ENCODE data around the gene CYTH4. TPM values are rescaled to one million over a fixed set of nuclear protein-coding genes. Genes with fewer than 3 reads are reported as not detected.
"Not testable (repeated sequence)": the region's sequence is repeated elsewhere in the genome, so short reads cannot be mapped to it uniquely, and the experiment has no call there.

CYTH4 gene, protein sequence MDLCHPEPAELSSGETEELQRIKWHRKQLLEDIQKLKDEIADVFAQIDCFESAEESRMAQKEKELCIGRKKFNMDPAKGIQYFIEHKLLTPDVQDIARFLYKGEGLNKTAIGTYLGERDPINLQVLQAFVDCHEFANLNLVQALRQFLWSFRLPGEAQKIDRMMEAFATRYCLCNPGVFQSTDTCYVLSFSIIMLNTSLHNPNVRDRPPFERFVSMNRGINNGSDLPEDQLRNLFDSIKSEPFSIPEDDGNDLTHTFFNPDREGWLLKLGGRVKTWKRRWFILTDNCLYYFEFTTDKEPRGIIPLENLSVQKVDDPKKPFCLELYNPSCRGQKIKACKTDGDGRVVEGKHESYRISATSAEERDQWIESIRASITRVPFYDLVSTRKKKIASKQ
- 1 to 10 TPM; 3.0 to 7.4 TPM for total RNA-seq

DNA sequence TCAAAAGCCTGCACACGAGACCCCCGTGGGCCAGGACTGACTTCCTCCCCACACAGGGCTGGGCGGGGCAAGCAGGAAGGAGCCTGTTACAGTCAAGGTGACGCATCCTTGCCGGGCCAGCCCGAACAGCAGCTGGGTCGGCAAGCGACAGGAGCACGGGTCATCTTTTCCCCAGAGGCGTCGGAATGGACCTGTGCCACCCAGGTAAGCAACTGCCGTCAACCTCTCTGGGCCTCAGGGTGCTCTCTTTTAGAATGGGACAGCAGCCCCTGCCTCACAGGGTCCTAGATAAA lies at the start of gene CYTH4:
CYTH4 (plus strand) TSS at position 124 of the 293 bp plus-strand sequence; CDS start at position 186, 62 bp downstream.
- Histone ChIP-seq H3K36me3 (no peaks in the 10 kb centered on the region), H3K9me3 (no peaks in the 10 kb centered on the region), H3K4me3 (peak within 1 kb of the TSS; percentile 35), H3K9ac (ENCODE audit: low read depth in 2 of 2, low read length in 2 of 2) (peak within 1 kb of the TSS; percentile 68 to 69), H3K27me3 (no peaks in the 10 kb centered on the region), H3K27ac (peak within 1 kb of the TSS; percentile 63), H3K4me1 (no peaks in the 10 kb centered on the region)
- peak; percentile 55 for DNase-seq
- intact Hi-C loops (cut with DNase I), result no loop called here
- TF ChIP-seq, protein P1, sequence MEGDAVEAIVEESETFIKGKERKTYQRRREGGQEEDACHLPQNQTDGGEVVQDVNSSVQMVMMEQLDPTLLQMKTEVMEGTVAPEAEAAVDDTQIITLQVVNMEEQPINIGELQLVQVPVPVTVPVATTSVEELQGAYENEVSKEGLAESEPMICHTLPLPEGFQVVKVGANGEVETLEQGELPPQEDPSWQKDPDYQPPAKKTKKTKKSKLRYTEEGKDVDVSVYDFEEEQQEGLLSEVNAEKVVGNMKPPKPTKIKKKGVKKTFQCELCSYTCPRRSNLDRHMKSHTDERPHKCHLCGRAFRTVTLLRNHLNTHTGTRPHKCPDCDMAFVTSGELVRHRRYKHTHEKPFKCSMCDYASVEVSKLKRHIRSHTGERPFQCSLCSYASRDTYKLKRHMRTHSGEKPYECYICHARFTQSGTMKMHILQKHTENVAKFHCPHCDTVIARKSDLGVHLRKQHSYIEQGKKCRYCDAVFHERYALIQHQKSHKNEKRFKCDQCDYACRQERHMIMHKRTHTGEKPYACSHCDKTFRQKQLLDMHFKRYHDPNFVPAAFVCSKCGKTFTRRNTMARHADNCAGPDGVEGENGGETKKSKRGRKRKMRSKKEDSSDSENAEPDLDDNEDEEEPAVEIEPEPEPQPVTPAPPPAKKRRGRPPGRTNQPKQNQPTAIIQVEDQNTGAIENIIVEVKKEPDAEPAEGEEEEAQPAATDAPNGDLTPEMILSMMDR (IDR thresholded peaks at IDR 0.05), result no peak

DNA sequence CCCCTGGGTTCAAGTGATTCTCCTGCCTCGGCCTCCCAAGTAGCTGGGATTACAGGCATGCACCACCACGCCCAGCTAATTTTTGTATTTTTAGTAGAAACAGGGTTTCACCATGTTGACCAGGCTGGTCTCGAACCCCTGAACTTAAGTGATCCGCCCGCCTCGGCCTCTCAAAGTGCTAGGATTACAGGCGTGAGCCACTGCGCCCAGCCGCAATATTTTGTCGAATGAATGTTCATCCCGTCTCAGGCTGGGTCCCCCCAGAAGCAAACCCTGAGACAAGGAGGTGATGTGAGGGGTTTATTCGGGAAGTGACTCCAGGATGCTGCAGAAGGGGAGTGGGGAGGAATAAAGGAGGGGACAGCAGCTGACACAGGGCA lies 48.9 kb upstream of the CYTH4 start:
- H3K4me1 ChIP-seq; H3K27ac ChIP-seq; H3K9me3 ChIP-seq; DNase-seq; H3K9ac ChIP-seq (ENCODE audit: low read depth in 2 of 2, low read length in 2 of 2); H3K4me3 ChIP-seq; H3K27me3 ChIP-seq; intact Hi-C loops (cut with DNase I); H3K36me3 ChIP-seq: not testable (repeated sequence)

DNA sequence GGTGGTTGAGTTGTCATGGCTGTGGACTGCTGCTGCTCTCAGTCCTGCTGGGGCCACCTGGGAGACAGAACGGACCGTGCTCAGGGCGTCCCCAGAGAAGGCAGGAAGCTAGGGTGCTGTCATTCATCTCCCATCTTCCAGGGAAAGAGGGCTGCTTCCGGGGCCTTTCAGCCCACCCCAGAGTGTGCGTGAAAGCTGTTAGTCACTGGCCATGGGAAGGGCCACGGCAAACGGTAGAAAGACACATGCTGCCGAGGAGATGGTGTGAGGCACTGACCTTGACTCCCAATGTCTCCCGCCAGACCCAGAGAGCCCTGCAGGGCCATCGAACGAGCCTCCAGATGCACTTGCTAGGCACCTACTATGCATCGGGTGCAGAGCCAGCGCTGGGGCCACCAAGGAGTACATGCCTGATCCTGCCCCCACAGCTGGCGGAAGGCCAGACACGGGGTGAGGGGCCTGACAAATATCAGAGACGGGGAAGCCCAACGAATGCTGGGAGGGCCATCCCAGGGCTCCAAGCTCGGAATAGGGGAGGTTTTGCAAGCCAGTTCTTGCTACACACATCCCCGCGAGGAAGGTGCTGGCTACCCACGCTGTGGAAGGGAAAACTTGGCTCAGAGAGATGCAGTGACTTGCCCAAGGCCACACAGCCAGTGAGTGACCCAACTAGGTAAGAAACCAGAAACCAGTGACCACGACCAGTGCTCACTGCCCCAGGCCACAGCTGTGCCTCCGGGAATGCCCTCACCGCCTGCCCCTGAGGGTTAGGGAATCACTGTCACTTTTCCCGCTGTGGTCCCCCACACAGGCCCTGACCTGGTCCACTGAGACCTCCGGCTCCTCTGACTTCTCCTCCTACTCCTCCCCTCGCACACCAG lies 48.3 kb upstream of the CYTH4 start:
- TF ChIP-seq, protein P1 (IDR thresholded peaks at IDR 0.05), result no peak
- no peaks in the 10 kb centered on the region for H3K36me3 ChIP-seq
- no peaks in the 10 kb centered on the region for H3K9me3 ChIP-seq
- H3K9ac ChIP-seq (ENCODE audit: low read depth in 2 of 2, low read length in 2 of 2), result no peak overlapping the region
- no peaks in the 10 kb centered on the region for H3K4me1 ChIP-seq
- no peaks in the 10 kb centered on the region for H3K27me3 ChIP-seq
- H3K4me3 ChIP-seq, result no peak overlapping the region
- no peak overlapping the region for H3K27ac ChIP-seq
- no peak for DNase-seq
- intact Hi-C loops (cut with DNase I), result no loop called here

DNA sequence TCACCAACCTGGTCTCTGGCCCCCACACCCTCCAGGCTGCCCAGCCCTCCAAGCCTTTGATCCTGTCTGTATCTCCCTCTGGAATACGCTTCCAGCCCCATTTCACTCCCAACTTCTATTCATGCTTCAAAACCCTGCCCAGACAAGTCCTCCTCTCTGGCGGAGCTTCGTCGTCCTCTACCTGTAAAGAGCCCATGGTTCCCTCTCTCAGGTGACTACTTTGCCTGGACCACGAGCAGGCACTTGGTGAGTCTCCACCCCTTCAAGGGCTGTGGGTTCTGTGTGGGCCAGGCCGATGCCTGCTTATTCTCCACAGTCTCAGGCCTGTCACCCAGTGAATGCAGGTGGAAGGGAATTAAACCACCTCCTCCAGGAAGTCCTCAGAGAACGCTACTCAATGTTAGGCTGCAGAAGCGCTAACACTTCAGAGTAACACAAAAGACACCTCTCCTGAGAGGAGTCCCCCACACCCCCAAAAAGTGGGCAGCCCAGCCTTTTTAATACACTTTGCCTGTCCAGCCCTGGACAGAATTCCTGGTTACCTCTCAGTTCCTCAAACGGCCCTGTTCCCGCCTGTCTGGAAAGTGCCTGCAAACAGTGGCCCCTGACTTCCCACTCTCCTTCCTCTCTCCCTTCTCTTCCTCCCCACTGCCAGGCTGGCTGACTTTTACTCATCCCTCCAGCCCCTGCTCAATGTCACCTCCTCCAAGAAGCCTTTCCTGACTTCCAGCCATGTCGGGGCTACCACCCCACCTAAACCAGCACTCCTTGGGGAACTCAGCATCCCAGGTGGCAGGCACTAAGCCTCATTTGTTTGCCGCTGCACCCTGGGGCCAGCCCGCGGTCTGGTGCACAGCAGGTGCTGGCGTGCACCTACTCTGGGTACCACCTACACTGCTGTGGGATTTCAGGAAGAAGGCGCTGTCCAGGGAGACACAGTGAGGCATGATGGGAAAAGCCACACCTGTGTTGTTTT lies 47.3 kb upstream of the CYTH4 start:
- no peaks in the 10 kb centered on the region for H3K36me3 ChIP-seq
- intact Hi-C loops (cut with DNase I), result no loop called here
- H3K9me3 ChIP-seq, result no peaks in the 10 kb centered on the region
- H3K27ac ChIP-seq, result no peak overlapping the region
- no peak for DNase-seq
- no peak overlapping the region for H3K9ac ChIP-seq (ENCODE audit: low read depth in 2 of 2, low read length in 2 of 2)
- H3K27me3 ChIP-seq, result no peaks in the 10 kb centered on the region
- TF ChIP-seq, protein P1 (IDR thresholded peaks at IDR 0.05), result no peak
- H3K4me3 ChIP-seq, result no peak overlapping the region
- H3K4me1 ChIP-seq, result no peaks in the 10 kb centered on the region

DNA sequence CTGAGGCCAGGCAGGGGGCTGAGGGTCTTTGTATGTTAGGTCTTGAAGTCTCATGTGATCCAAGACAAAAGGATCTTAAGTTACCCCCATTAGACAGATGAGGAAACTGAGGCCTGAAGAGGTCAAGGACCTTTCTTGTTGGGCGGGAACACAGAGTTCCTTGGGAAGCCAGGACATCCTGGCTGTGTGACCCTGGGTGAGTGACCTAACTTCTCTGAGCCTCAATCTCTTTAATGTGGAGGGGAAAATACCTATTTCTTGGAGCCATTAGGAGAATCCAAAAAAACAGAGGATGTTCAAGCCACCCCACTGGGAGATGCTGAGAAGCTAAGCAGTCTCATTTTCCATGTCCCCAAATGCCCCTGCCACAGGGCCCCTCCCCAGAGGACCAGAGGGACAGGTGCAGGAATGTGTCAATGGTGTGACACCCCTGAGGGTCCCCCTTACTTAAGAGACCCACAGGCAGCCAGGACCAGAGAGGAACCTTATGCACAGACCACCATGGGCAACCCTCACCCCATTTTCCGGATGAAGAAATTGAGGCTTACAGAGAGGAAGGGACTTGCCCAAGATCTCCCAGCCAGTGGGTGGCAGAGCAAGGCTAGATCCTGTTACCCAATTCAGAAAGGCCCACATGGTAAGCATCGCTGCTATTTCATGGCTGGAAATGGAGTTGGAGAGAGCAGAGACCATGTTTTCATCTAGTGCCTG lies 46.3 kb upstream of the CYTH4 start:
- no peak overlapping the region for H3K27ac ChIP-seq
- DNase-seq, result no peak
- no peaks in the 10 kb centered on the region for H3K4me1 ChIP-seq
- H3K27me3 ChIP-seq, result no peaks in the 10 kb centered on the region
- H3K36me3 ChIP-seq, result no peaks in the 10 kb centered on the region
- no peak overlapping the region for H3K4me3 ChIP-seq
- intact Hi-C loops (cut with DNase I), result no loop called here
- no peaks in the 10 kb centered on the region for H3K9me3 ChIP-seq
- H3K9ac ChIP-seq (ENCODE audit: low read depth in 2 of 2, low read length in 2 of 2), result no peak overlapping the region
- TF ChIP-seq, protein P1 (IDR thresholded peaks at IDR 0.05), result no peak
